Choroid plexus epithelial cell (primary cell): ENCODE results near the gene ATXN1.

Experiments
- DNase-seq: peaks from one replicate; pipeline ENCODE4 v3.0.0-alpha.2; 2010; ENCODE audit warnings: low read depth
- H3K4me3 ChIP-seq: 2 replicates; pipeline ENCODE4 v1.5.1; 2011; ENCODE audit warnings: low read depth, mild to moderate bottlenecking, control low read depth, low read length, moderate library complexity
- CTCF ChIP-seq: conservative IDR thresholded peaks from 2 replicates; pipeline ENCODE4 v1.5.1; 2011; ENCODE audit warnings: low read depth, mild to moderate bottlenecking, control low read depth, inconsistent platforms, low read length, moderate library complexity

ATXN1 gene

DNA sequence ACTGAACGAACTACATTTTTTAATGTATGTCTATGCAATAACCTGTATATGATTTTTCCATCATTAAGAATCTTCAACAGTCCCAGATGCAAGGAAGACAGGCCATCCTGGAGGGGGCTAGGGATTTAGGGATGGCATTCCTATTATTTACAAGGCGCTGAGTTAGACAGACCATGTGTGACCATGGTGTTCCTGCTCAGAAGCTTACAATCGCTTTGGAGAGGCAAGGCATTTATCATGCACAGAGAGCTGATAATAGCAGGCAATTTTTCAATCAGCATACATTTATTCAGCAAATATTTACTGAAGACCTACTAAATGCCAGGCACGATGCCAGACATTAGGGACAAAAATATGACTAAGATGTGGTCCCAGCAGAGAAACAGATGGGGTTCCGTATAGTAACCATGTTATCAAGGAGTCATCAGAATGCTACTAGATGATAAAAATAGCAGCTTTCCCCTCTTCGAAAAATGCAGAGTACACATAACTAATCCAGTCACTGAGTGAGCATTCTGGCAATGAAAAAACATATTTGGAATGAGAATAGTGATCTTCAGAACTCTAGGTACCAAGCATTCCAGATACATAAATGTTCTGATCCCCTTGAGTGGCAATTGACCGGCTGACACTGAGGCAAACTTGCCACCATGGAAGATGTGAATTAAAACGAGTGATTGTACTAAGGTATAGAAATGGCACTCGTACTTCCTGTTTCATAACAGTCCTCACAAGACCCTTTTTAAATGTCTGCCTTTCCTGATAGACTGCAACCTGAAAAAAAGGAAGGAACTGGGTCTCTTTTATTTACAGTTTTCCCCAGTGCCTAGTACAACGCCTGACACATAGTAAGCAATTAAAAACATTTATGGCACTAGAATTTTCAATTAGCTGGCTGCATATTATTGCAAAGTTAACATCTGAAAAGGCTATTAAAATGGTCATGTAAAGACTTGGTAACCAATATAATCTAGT lies 135.7 kb downstream of the ATXN1 start:
- no peak for TF ChIP-seq CTCF
- peak; percentile 13 for DNase-seq

DNA sequence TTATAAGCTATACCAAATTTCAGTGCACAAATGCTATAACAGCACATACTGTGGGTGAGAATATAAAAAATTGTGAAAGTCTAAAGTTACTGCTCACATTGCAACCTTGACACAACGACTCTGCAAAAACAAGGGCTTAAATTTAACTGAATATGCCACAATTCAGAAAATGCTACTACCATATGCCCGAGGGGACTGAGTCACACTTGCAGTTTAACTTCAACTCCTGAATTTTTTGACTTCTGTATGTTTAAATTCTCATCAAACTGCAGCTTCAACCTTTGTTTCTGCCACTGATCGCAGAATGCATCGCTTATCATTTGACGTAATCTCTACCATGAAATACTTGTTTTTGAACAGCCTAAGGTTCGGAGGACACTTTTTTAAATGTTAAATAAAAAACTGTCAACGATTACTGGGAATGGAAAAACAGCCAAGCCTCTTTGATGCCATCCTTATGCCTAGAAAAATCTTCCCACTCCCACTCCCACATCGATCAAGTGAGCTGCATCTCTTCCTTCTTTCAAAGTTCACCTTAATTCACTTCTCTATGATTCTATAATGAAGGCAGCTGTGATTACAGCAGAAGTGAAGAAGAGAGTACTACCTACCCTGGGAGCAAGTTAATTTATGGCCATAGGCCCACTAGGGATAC lies 136.5 kb downstream of the ATXN1 start:
- no peak overlapping the region for H3K4me3 ChIP-seq
- DNase-seq = no peak
- TF ChIP-seq CTCF = no peak

More for the DNA sequence above, 135.7 kb downstream of the ATXN1 start:
- H3K4me3 ChIP-seq = no peak overlapping the region

GRCh38 chr6:16623731-16624130 lies 137.5 kb downstream of the ATXN1 start:
- DNase-seq = no peak
- no peak overlapping the region for H3K4me3 ChIP-seq
- TF ChIP-seq CTCF = no peak

DNA sequence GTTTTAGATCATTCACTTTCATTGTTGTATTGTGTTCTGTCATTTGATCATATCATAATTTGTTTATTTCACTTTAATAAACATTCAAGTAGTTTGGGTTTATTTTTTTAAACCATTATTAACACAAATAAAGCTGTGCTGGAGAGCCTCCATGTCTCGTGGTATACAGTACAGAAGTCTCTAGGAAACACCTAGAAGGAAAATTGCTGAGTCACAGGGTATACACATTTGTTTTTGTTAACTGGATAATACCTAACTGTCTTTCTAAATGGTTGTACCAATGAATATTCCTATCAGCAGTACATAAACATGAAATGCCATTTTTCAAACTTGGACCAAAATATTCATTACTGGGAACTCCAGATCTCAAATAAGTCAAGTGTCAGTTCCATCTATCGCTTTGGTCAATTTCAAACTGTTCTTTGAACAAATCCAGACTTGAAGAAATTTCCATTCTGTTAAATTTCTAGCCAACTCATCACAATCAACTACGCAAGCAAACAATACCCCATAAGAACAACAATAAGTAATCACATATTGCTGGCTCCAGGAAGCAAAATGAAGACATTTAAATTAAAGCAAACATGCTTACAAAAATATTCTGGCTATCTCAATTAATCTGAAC lies 138.1 kb downstream of the ATXN1 start:
- TF ChIP-seq CTCF = no peak
- H3K4me3 ChIP-seq = no peak overlapping the region
- DNase-seq = peak; percentile 61

DNA sequence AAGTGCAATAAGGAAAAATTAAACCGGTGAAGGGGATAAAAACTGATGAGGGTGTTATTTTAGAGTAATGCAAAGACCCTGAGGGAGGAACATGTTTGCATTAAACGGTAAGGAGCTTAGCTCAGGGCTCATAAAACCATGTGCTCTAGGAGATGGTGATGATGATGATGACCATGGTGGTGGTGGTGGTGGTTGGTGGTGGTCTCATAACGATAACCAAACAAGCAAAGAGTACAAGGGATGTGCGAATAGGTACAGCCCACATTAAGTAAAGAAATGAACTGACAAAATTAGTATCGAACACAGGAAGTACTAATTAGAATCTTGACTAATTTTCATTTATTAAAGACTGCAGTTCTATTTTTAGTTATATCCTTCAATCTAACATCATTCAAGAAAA lies 139.1 kb downstream of the ATXN1 start:
- no peak for TF ChIP-seq CTCF
- H3K4me3 ChIP-seq = no peak overlapping the region
- DNase-seq = no peak

GRCh38 chr6:16621002-16621401 lies 140.3 kb downstream of the ATXN1 start:
- DNase-seq = no peak
- H3K4me3 ChIP-seq = no peak overlapping the region
- TF ChIP-seq CTCF = no peak
